OCI-LY1 (cell line): ENCODE results near the gene RASL12.
"Not testable (repeated sequence)": the region's sequence is repeated elsewhere in the genome, so short reads cannot be mapped to it uniquely, and the experiment has no call there.

ENCODE experiments used
- H2AFZ ChIP-seq: fragments of 200-600 bp; sonication (generic), shearing (Covaris generic); 2 replicates; pipeline ENCODE4 v1.6.0; 2014; ENCODE audit warnings: antibody characterized with exemption, mild to moderate bottlenecking, low read length
- H3F3A ChIP-seq: fragments of 200-600 bp; sonication (generic), shearing (Covaris generic); 2 replicates; pipeline ENCODE4 v1.6.0; 2014; ENCODE audit warnings: mild to moderate bottlenecking, antibody characterized with exemption, low read length, moderate library complexity; ENCODE audit not compliant: insufficient read depth
- H3K27ac ChIP-seq: fragments of 200-600 bp; sonication (generic); 2 replicates; pipeline ENCODE4 v1.5.1; 2014; ENCODE audit warnings: low read length, mixed run types, mild to moderate bottlenecking, low read depth; ENCODE audit not compliant: poor library complexity, severe bottlenecking
- H3K27me3 ChIP-seq: fragments of 200-600 bp; sonication (generic); 2 replicates; pipeline ENCODE4 v1.6.0; 2014; ENCODE audit warnings: antibody characterized with exemption, mild to moderate bottlenecking, low read length, moderate library complexity; ENCODE audit not compliant: insufficient read depth
- H3K36me3 ChIP-seq: fragments of 200-600 bp; sonication (generic); 2 replicates; pipeline ENCODE4 v1.6.1; 2014; ENCODE audit warnings: mild to moderate bottlenecking, antibody characterized with exemption, low read length, moderate library complexity, mixed read lengths; ENCODE audit not compliant: insufficient read depth
- H3K4me1 ChIP-seq: fragments of 200-600 bp; sonication (generic); 2 replicates; pipeline ENCODE4 v1.5.1; 2014; ENCODE audit warnings: mild to moderate bottlenecking, low read length, moderate library complexity; ENCODE audit not compliant: insufficient read depth, severe bottlenecking
- H3K4me2 ChIP-seq: fragments of 200-600 bp; sonication (generic), shearing (Covaris generic); 2 replicates; pipeline ENCODE4 v1.6.1; 2014; ENCODE audit warnings: low read length
- H3K4me3 ChIP-seq: fragments of 200-600 bp; sonication (generic); 2 replicates; pipeline ENCODE4 v1.5.1; 2014; ENCODE audit warnings: low read length, low read depth, mild to moderate bottlenecking, mixed read lengths; ENCODE audit not compliant: poor library complexity, severe bottlenecking
- H3K79me2 ChIP-seq: fragments of 200-600 bp; shearing (Covaris generic); 2 replicates; pipeline ENCODE4 v1.6.1; 2016; ENCODE audit warnings: mixed run types, low read length, mixed read lengths; ENCODE audit not compliant: insufficient read depth
- H3K9ac ChIP-seq: fragments of 200-600 bp; sonication (generic), shearing (Covaris generic); 2 replicates; pipeline ENCODE4 v1.6.1; 2014; ENCODE audit warnings: mild to moderate bottlenecking, low read length, mixed read lengths
- H3K9me2 ChIP-seq: fragments of 200-600 bp; sonication (generic), shearing (Covaris generic); 2 replicates; pipeline ENCODE4 v1.6.1; 2014; ENCODE audit warnings: low read depth, mild to moderate bottlenecking, low read length, mixed read lengths
- H3K9me3 ChIP-seq: fragments of 200-600 bp; shearing (Covaris generic); 2 replicates; pipeline ENCODE4 v1.6.1; 2014; ENCODE audit warnings: low read length, mixed read lengths
- H4K20me1 ChIP-seq: fragments of 200-600 bp; sonication (generic), shearing (Covaris generic); 2 replicates; pipeline ENCODE4 v1.6.0; 2016; ENCODE audit warnings: mild to moderate bottlenecking, low read length; ENCODE audit not compliant: insufficient read depth
- CTCF ChIP-seq: fragments of 200-600 bp; sonication (generic), shearing (Covaris generic); IDR thresholded peaks from 2 replicates; pipeline ENCODE4 v1.5.1; 2017; ENCODE audit warnings: mild to moderate bottlenecking, antibody characterized with exemption, low read length, moderate library complexity, mixed read lengths
- EZH2 ChIP-seq: fragments of 200-600 bp; sonication (generic), shearing (Covaris generic); IDR thresholded peaks from 2 replicates; pipeline ENCODE4 v1.8.0; 2017; ENCODE audit warnings: borderline replicate concordance, mixed run types, mild to moderate bottlenecking, antibody characterized with exemption, low read length, moderate library complexity, mixed read lengths

The RASL12 gene

GRCh38 chr15:65020419-65020818 lies 47.4 kb downstream of the RASL12 start:
- TF ChIP-seq EZH2 (no peak), CTCF (no peak)
- Histone ChIP-seq H3K9ac (no peak overlapping the region), H3K36me3 (peaks cover 61% of the 10 kb centered on the region), H3K4me2 (no peak overlapping the region), H3F3A (no peaks in the 10 kb centered on the region), H3K4me3 (no peak overlapping the region), H3K4me1 (no peaks in the 10 kb centered on the region), H3K79me2 (no peaks in the 10 kb centered on the region), H4K20me1 (no peaks in the 10 kb centered on the region), H3K27me3 (no peaks in the 10 kb centered on the region), H3K27ac (no peak overlapping the region), H2AFZ (no peak overlapping the region), H3K9me2 (no peaks in the 10 kb centered on the region), H3K9me3 (no peaks in the 10 kb centered on the region)

- H3K36me3 ChIP-seq: peaks cover 50% of the 10 kb centered on the region
Measured at GRCh38 chr15:65011198-65011597, 56.6 kb downstream of the RASL12 start.

GRCh38 chr15:65008983-65009382 lies 58.8 kb downstream of the RASL12 start:
- Histone ChIP-seq H3K27me3 (no peaks in the 10 kb centered on the region), H3K4me2 (no peak overlapping the region), H4K20me1 (no peaks in the 10 kb centered on the region), H3F3A (no peaks in the 10 kb centered on the region), H3K79me2 (no peaks in the 10 kb centered on the region), H3K9ac (no peak overlapping the region), H2AFZ (no peak overlapping the region), H3K4me1 (no peaks in the 10 kb centered on the region), H3K9me2 (no peaks in the 10 kb centered on the region), H3K9me3 (no peaks in the 10 kb centered on the region), H3K4me3 (no peak overlapping the region), H3K27ac (no peak overlapping the region), H3K36me3 (peaks cover 28% of the 10 kb centered on the region)
- TF ChIP-seq CTCF (peak; percentile 38; the same call in 1 of the 2 replicates), EZH2 (no peak)

More at GRCh38 chr15:65011198-65011597, 56.6 kb downstream of the RASL12 start:
- H3K9me3 ChIP-seq, H3K27me3 ChIP-seq, H3K9me2 ChIP-seq, H3K27ac ChIP-seq, H3F3A ChIP-seq, H3K4me3 ChIP-seq, H3K79me2 ChIP-seq, H3K9ac ChIP-seq, H3K4me2 ChIP-seq, H3K4me1 ChIP-seq, H2AFZ ChIP-seq, H4K20me1 ChIP-seq: not testable (repeated sequence)

GRCh38 chr15:65006876-65007275 lies 60.9 kb downstream of the RASL12 start:
- Histone ChIP-seq H3K27ac (no peak overlapping the region), H3K4me3 (no peak overlapping the region), H3K9me3 (no peaks in the 10 kb centered on the region)

More at GRCh38 chr15:65006876-65007275, 60.9 kb downstream of the RASL12 start:
- H3F3A ChIP-seq: no peaks in the 10 kb centered on the region
- H3K36me3 ChIP-seq: peaks cover 17% of the 10 kb centered on the region
- no peak overlapping the region for H3K9ac ChIP-seq
- TF ChIP-seq CTCF (no peak), EZH2 (no peak)
- no peak overlapping the region for H3K4me2 ChIP-seq
- H4K20me1 ChIP-seq: no peaks in the 10 kb centered on the region
- H3K27me3 ChIP-seq: no peaks in the 10 kb centered on the region
- H2AFZ ChIP-seq: no peak overlapping the region
- H3K9me2 ChIP-seq: no peaks in the 10 kb centered on the region
- H3K79me2 ChIP-seq: no peaks in the 10 kb centered on the region
- no peaks in the 10 kb centered on the region for H3K4me1 ChIP-seq
